ENCODE results near the gene PSEN2. TPM values are rescaled to one million over a fixed set of nuclear protein-coding genes. Genes with fewer than 3 reads are reported as not detected.

The PSEN2 gene
- total RNA-seq, 1 experiment from 2014 or later, result 21.8 TPM

GRCh38 chr1:226864311-226864710, 6.1 kb upstream of the PSEN2 start:
- no peak for DNase-seq (ENCODE audit: low read depth)

GRCh38 chr1:226865590-226865989, 4.8 kb upstream of the PSEN2 start:
- no peak for DNase-seq (ENCODE audit: low read depth)

GRCh38 chr1:226867461-226868054, 2.9 kb upstream of the PSEN2 start:
- DNase-seq (ENCODE audit: low read depth), result no peak

- DNase-seq (ENCODE audit: low read depth), result no peak
These were observed 1.7 kb upstream of the PSEN2 start for GRCh38 chr1:226868726-226869125.

GRCh38 chr1:226870026-226870400, 403 bp upstream of the PSEN2 start:
- DNase-seq (ENCODE audit: low read depth), result no peak

GRCh38 chr1:226871636-226872327, 1.4 kb downstream of the PSEN2 start:
- DNase-seq (ENCODE audit: low read depth), result no peak

- DNase-seq (ENCODE audit: low read depth), result no peak
These were observed 2.0 kb downstream of the PSEN2 start for GRCh38 chr1:226872437-226872836.

- DNase-seq (ENCODE audit: low read depth), result no peak
These were observed 3.6 kb downstream of the PSEN2 start for GRCh38 chr1:226873771-226874578.

GRCh38 chr1:226874579-226875425, 4.4 kb downstream of the PSEN2 start:
- no peak for DNase-seq (ENCODE audit: low read depth)

- peak; percentile 81 for DNase-seq (ENCODE audit: low read depth)
These were observed 5.4 kb downstream of the PSEN2 start for GRCh38 chr1:226875641-226876295.

- no peak for DNase-seq (ENCODE audit: low read depth)
These were observed 7.3 kb downstream of the PSEN2 start for GRCh38 chr1:226877669-226878068.

- DNase-seq (ENCODE audit: low read depth), result no peak
These were observed 10.2 kb downstream of the PSEN2 start for GRCh38 chr1:226880372-226881287.

- no peak for DNase-seq (ENCODE audit: low read depth)
These were observed 11.2 kb downstream of the PSEN2 start for GRCh38 chr1:226881515-226882185.

- DNase-seq (ENCODE audit: low read depth), result no peak
These were observed 11.8 kb downstream of the PSEN2 start for GRCh38 chr1:226882187-226882586.

GRCh38 chr1:226882631-226883409, 12.4 kb downstream of the PSEN2 start:
- DNase-seq (ENCODE audit: low read depth), result no peak

GRCh38 chr1:226883630-226884029, 13.2 kb downstream of the PSEN2 start:
- no peak for DNase-seq (ENCODE audit: low read depth)

GRCh38 chr1:226884116-226884625, 13.8 kb downstream of the PSEN2 start:
- no peak for DNase-seq (ENCODE audit: low read depth)

GRCh38 chr1:226884966-226885820, 14.8 kb downstream of the PSEN2 start:
- DNase-seq (ENCODE audit: low read depth), result no peak
